ENCODE data around the gene MTCP1. TPM values are rescaled to one million over a fixed set of nuclear protein-coding genes. Genes with fewer than 3 reads are reported as not detected.

MTCP1 gene
- total RNA-seq, 1 donor from 2014 or later = 0.29 TPM

DNA sequence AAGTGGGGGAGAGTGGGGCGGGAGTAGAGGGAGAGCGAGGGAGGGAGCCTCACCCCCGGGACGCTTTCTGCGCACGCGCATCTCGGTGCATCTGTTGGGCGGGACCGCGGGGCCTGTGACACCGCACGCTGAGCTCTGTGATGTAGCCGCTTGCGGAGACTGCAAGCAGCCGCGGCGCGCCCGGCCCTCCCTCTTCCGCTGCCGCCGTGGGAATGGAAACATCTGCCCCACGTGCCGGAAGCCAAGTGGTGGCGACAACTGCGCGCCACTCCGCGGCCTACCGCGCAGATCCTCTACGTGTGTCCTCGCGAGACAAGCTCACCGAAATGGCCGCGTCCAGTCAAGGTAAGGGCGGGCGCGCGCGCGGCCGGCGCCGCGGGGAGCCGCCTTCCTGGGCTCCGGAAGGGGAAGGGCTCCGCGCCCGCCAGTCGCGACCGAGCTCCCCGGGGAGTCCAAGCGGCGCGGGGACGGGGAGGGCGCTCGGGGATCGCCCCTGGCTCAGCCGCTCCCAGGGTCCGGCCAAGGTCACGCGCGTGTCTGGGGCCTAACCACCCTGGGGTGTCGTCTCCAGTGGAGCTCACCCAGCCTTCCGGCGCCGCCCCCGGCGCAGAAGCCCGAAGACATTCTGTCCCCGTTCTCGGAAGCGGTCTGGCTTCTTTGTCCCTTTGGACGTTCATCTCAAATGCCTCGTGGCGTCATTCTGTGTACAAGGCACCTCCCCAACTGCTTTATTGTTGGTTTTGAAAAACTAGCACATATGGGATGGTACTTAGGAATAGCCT lies 44.0 kb downstream of the MTCP1 start, which contains the start of gene FUNDC2:
TSS of gene FUNDC2 (plus strand) at position 118 of the 782 bp plus-strand sequence. CDS start at position 213, 95 bp downstream.
- peak within 1 kb of the TSS; percentile 81 for H3K4me3 ChIP-seq (ENCODE audit: low read depth, low read length)
- no peak for DNase-seq (ENCODE audit: low read depth)
- TF ChIP-seq CTCF (conservative IDR thresholded peaks at IDR 0.05; ENCODE audit: low read depth, low read length) = no peak

GRCh38 chrX:155026420-155026726 lies 44.6 kb downstream of the MTCP1 start:
- TF ChIP-seq CTCF (conservative IDR thresholded peaks at IDR 0.05; ENCODE audit: low read depth, low read length) = no peak
- DNase-seq (ENCODE audit: low read depth) = no peak
- peak overlapping the region; percentile 81 for H3K4me3 ChIP-seq (ENCODE audit: low read depth, low read length)

GRCh38 chrX:155023907-155024833 lies 46.8 kb downstream of the MTCP1 start:
- no peak for DNase-seq (ENCODE audit: low read depth)
- no peak overlapping the region for H3K4me3 ChIP-seq (ENCODE audit: low read depth, low read length)
- TF ChIP-seq CTCF (conservative IDR thresholded peaks at IDR 0.05; ENCODE audit: low read depth, low read length) = no peak

- no peak for TF ChIP-seq CTCF (conservative IDR thresholded peaks at IDR 0.05; ENCODE audit: low read depth, low read length)
- H3K4me3 ChIP-seq (ENCODE audit: low read depth, low read length) = no peak within 1 kb of the TSS
- DNase-seq (ENCODE audit: low read depth) = no peak
Observed at GRCh38 chrX:155022585-155022984, 48.4 kb downstream of the MTCP1 start, which contains the start of gene F8. F8 (minus strand) TSS chrX:155022723; CDS start chrX:155022552, 171 bp downstream.

GRCh38 chrX:155020591-155020990 lies 50.3 kb downstream of the MTCP1 start:
- H3K4me3 ChIP-seq (ENCODE audit: low read depth, low read length) = no peak overlapping the region
- no peak for TF ChIP-seq CTCF (conservative IDR thresholded peaks at IDR 0.05; ENCODE audit: low read depth, low read length)
- DNase-seq (ENCODE audit: low read depth) = no peak

Other genes with a start within 250 kb of the MTCP1 start
- gene SMIM9, start 236.5 kb downstream of the MTCP1 start, total RNA-seq = not detected in 2 replicates
- 12.6 and 22.5 TPM in 2 replicates for gene F8A1, start 184.8 kb downstream of the MTCP1 start, total RNA-seq
- gene F8, start 48.4 kb downstream of the MTCP1 start, total RNA-seq = 0.22 and 2.5 TPM in 2 replicates
- 41.6 and 68.8 TPM in 2 replicates for gene FUNDC2, start 44.3 kb downstream of the MTCP1 start, total RNA-seq
- 10.9 and 14.4 TPM in 2 replicates for gene CMC4, start within 50 bp of the MTCP1 start, total RNA-seq
- gene BRCC3, start 372 bp upstream of the MTCP1 start, total RNA-seq = 9.1 and 16.3 TPM in 2 replicates
- gene VBP1, start 145.3 kb upstream of the MTCP1 start, total RNA-seq = 58.9 and 68.6 TPM in 2 replicates
- gene RAB39B, start 193.4 kb upstream of the MTCP1 start, total RNA-seq = 0.36 TPM in 1 of 2 replicates, not detected in the other

Data from epithelial cell of proximal tubule (primary cell).